H9 (cell line): ENCODE results near the gene NBEAL1. TPM values are rescaled to one million over a fixed set of nuclear protein-coding genes. Genes with fewer than 3 reads are reported as not detected.

ENCODE experiments used
- DNase-seq: peaks from one replicate; pipeline ENCODE4 v3.0.0-alpha.2; 2017
- H2AFZ ChIP-seq: one replicate; pipeline ENCODE4 v1.6.1; 2013; ENCODE audit warnings: mild to moderate bottlenecking, low read length, control low read depth, moderate library complexity
- H2AK5ac ChIP-seq: 2 replicates; pipeline ENCODE4 v1.6.1; 2013; ENCODE audit warnings: low read length, control low read depth, mixed read lengths; ENCODE audit not compliant: insufficient read length
- H2BK120ac ChIP-seq: one replicate; pipeline ENCODE4 v1.6.1; 2013; ENCODE audit warnings: low read depth, mild to moderate bottlenecking, low read length, control low read depth, inconsistent platforms; ENCODE audit not compliant: poor library complexity, severe bottlenecking
- H2BK12ac ChIP-seq: 2 replicates; pipeline ENCODE4 v1.6.1; 2013; ENCODE audit warnings: low read length, control low read depth, mixed read lengths, low read depth; ENCODE audit not compliant: insufficient read length
- H2BK15ac ChIP-seq: 2 replicates; pipeline ENCODE4 v1.6.1; 2013; ENCODE audit warnings: low read depth, low read length, control low read depth
- H2BK20ac ChIP-seq: one replicate; pipeline ENCODE4 v1.6.1; 2013; ENCODE audit warnings: low read depth, mild to moderate bottlenecking, low read length, control low read depth, inconsistent platforms; ENCODE audit not compliant: poor library complexity, severe bottlenecking
- H2BK5ac ChIP-seq: 2 replicates; pipeline ENCODE4 v1.6.1; 2013; ENCODE audit warnings: low read length, control low read depth, mixed read lengths; ENCODE audit not compliant: insufficient read length
- H3K14ac ChIP-seq: 2 replicates; pipeline ENCODE4 v1.6.1; 2013; ENCODE audit warnings: low read length, control low read depth; ENCODE audit not compliant: insufficient read depth
- H3K18ac ChIP-seq: 2 replicates; pipeline ENCODE4 v1.6.1; 2013; ENCODE audit warnings: low read depth, mild to moderate bottlenecking, mixed read lengths, low read length, control low read depth; ENCODE audit not compliant: insufficient read length
- H3K23ac ChIP-seq: 2 replicates; pipeline ENCODE4 v1.6.1; 2013; ENCODE audit warnings: low read length, control low read depth, mixed read lengths, low read depth; ENCODE audit not compliant: insufficient read length
- H3K23me2 ChIP-seq: 2 replicates; pipeline ENCODE4 v1.6.1; 2013; ENCODE audit warnings: low read depth, mild to moderate bottlenecking, mixed read lengths, low read length, control low read depth; ENCODE audit not compliant: insufficient read length, poor library complexity, severe bottlenecking
- H3K27ac ChIP-seq: 2 replicates; pipeline ENCODE4 v1.5.1; 2013; ENCODE audit warnings: low read length, control low read depth, mixed read lengths, low read depth; ENCODE audit not compliant: insufficient read length
- H3K27me3 ChIP-seq: 2 replicates; pipeline ENCODE4 v1.6.1; 2013; ENCODE audit warnings: low read length, control low read depth, inconsistent platforms; ENCODE audit not compliant: insufficient read depth
- H3K4ac ChIP-seq: 2 replicates; pipeline ENCODE4 v1.6.1; 2013; ENCODE audit warnings: low read depth, mild to moderate bottlenecking, control low read depth, inconsistent platforms, low read length, moderate library complexity
- H3K4me1 ChIP-seq: 2 replicates; pipeline ENCODE4 v1.6.1; 2013; ENCODE audit warnings: low read length, control low read depth, inconsistent platforms; ENCODE audit not compliant: insufficient read depth
- H3K4me2 ChIP-seq: 2 replicates; pipeline ENCODE4 v1.6.1; 2013; ENCODE audit warnings: low read length, control low read depth, mixed read lengths; ENCODE audit not compliant: insufficient read length, insufficient read depth
- H3K56ac ChIP-seq: 2 replicates; pipeline ENCODE4 v1.6.1; 2013; ENCODE audit warnings: low read depth, mild to moderate bottlenecking, mixed read lengths, low read length, control low read depth; ENCODE audit not compliant: insufficient read length
- H3K79me1 ChIP-seq: 2 replicates; pipeline ENCODE4 v1.6.1; 2013; ENCODE audit warnings: low read depth, mild to moderate bottlenecking, moderate library complexity, low read length, control low read depth, inconsistent platforms; ENCODE audit not compliant: insufficient read depth, poor library complexity, severe bottlenecking
- H3K79me2 ChIP-seq: 2 replicates; pipeline ENCODE4 v1.6.1; 2013; ENCODE audit warnings: low read length, control low read depth, inconsistent platforms; ENCODE audit not compliant: insufficient read depth
- H3K9ac ChIP-seq: 2 replicates; pipeline ENCODE4 v1.6.1; 2013; ENCODE audit warnings: low read length, control low read depth, mixed read lengths; ENCODE audit not compliant: insufficient read length; ENCODE audit errors: extremely low read depth
- H3K9me3 ChIP-seq: one replicate; pipeline ENCODE4 v1.6.1; 2013; ENCODE audit warnings: low read depth, low read length, inconsistent platforms; ENCODE audit not compliant: control insufficient read depth
- H3T11ph ChIP-seq: one replicate; pipeline ENCODE4 v1.6.1; 2013; ENCODE audit warnings: mild to moderate bottlenecking, low read length, control low read depth, inconsistent platforms
- H4K20me1 ChIP-seq: one replicate; pipeline ENCODE4 v1.6.1; 2013; ENCODE audit not compliant: control insufficient read depth, insufficient read length, insufficient read depth
- H4K5ac ChIP-seq: 2 replicates; pipeline ENCODE4 v1.6.1; 2013; ENCODE audit warnings: low read depth, mild to moderate bottlenecking, mixed read lengths, low read length, control low read depth; ENCODE audit not compliant: insufficient read length
- H4K8ac ChIP-seq: replicated peaks from 2 replicates; pipeline ENCODE4 v1.6.1; 2013; ENCODE audit warnings: low read length, control low read depth, mixed read lengths, low read depth; ENCODE audit not compliant: insufficient read length
- H4K91ac ChIP-seq: 2 replicates; pipeline ENCODE4 v1.6.1; 2013; ENCODE audit warnings: low read depth, mild to moderate bottlenecking, moderate library complexity, mixed read lengths, low read length, control low read depth; ENCODE audit not compliant: insufficient read length
- H3K27ac Mint-ChIP-seq, 3 experiments: 2 replicates in 2 of 3; 3 replicates in 1 of 3; pipeline ENCODE4 v1.8.0; 2020 to 2021; ENCODE audit warnings: mixed read lengths in 3 of 3, mild to moderate bottlenecking in 1 of 3, moderate library complexity in 1 of 3
- H3K27me3 Mint-ChIP-seq: 2 replicates; pipeline ENCODE4 v1.8.0; 2021; ENCODE audit warnings: low read depth, mild to moderate bottlenecking, moderate library complexity, mixed read lengths
- H3K36me3 Mint-ChIP-seq, 3 experiments: 2 replicates in 2 of 3; 3 replicates in 1 of 3; pipeline ENCODE4 v1.8.0; 2020 to 2021; ENCODE audit warnings: low read depth in 3 of 3, mixed read lengths in 3 of 3; ENCODE audit not compliant: insufficient read depth in 1 of 3
- H3K4me1 Mint-ChIP-seq, 2 experiments: 2 replicates each; pipeline ENCODE4 v1.8.0; 2020; ENCODE audit warnings: mixed read lengths in 2 of 2
- H3K4me3 Mint-ChIP-seq, 2 experiments: 2 replicates in 1 of 2; 3 replicates in 1 of 2; pipeline ENCODE4 v1.8.0; 2020 to 2021; ENCODE audit warnings: mild to moderate bottlenecking in 2 of 2, mixed read lengths in 2 of 2, moderate library complexity in 1 of 2
- H3K9me3 Mint-ChIP-seq, 2 experiments: 2 replicates in 1 of 2; 3 replicates in 1 of 2; pipeline ENCODE4 v1.8.0; 2020; ENCODE audit warnings: mild to moderate bottlenecking in 2 of 2, mixed read lengths in 2 of 2, moderate library complexity in 1 of 2
- total RNA-seq: library from RNA; stranded (reverse); gene quantifications from 2 replicates; pipeline ENCODE4 v1.2.1, GENCODE V29; 2021
- TF ChIP-seq, protein P1 (sequence below): fragments of 200-600 bp; sonication (generic); conservative IDR thresholded peaks from 3 replicates; pipeline ENCODE4 v1.8.0; 2021; ENCODE audit warnings: antibody characterized with exemption, mild to moderate bottlenecking

Gene NBEAL1
- total RNA-seq, 1 experiment from 2014 or later: 10.1 TPM

DNA sequence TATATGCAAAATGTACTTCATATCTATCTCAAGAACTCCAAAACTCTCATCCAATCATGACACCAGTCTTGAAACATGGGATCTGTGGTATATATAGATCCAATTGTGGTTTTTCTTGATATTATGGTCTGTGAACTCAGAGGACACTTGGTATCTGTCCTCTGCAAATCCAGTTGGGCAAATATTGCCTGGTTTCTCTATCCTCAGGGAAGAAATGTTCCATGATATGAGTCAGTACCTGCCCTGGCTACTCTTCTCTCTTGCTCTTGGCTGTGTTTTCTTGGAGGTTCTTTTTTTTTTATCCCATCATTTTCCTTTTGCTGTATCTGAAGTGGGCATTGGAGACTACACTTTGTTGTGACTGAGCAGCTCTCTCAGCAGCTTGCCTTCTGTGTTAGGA is 10.9 kb downstream of the NBEAL1 start:
- Histone ChIP-seq H3K23me2 (no peaks in the 10 kb centered on the region), H3K9me3 (no peaks in the 10 kb centered on the region), H2AK5ac (no peak overlapping the region), H4K5ac (no peak overlapping the region), H3K79me1 (no peaks in the 10 kb centered on the region), H3T11ph (no peak overlapping the region), H4K8ac (no peak overlapping the region), H3K4ac (no peak overlapping the region), H3K23ac (no peak overlapping the region), H3K9ac (no peak overlapping the region), H2BK5ac (no peak overlapping the region), H3K4me1 (no peaks in the 10 kb centered on the region), H3K56ac (no peak overlapping the region), H4K91ac (no peak overlapping the region), H3K14ac (no peak overlapping the region), H3K4me2 (no peak overlapping the region), H3K79me2 (no peaks in the 10 kb centered on the region), H2BK120ac (no peak overlapping the region), H2AFZ (no peak overlapping the region), H3K18ac (no peak overlapping the region), H3K27ac (no peak overlapping the region), H2BK12ac (no peak overlapping the region), H3K27me3 (no peaks in the 10 kb centered on the region), H2BK20ac (no peak overlapping the region), H4K20me1 (no peaks in the 10 kb centered on the region), H2BK15ac (no peak overlapping the region)
- no peak overlapping the region for H3K4me3 Mint-ChIP-seq
- no peaks in the 10 kb centered on the region for H3K9me3 Mint-ChIP-seq
- peaks cover 0 to 3% of the 10 kb centered on the region in 2 experiments; a peak in 3 of 4 replicates for H3K4me1 Mint-ChIP-seq
- H3K36me3 Mint-ChIP-seq: no peaks in the 10 kb centered on the region
- peak overlapping the region in 1 of 3 experiments; percentile 10; a peak in 1 of 7 replicates for H3K27ac Mint-ChIP-seq
- no peak for DNase-seq
- H3K27me3 Mint-ChIP-seq: no peaks in the 10 kb centered on the region
- TF ChIP-seq, protein P1, sequence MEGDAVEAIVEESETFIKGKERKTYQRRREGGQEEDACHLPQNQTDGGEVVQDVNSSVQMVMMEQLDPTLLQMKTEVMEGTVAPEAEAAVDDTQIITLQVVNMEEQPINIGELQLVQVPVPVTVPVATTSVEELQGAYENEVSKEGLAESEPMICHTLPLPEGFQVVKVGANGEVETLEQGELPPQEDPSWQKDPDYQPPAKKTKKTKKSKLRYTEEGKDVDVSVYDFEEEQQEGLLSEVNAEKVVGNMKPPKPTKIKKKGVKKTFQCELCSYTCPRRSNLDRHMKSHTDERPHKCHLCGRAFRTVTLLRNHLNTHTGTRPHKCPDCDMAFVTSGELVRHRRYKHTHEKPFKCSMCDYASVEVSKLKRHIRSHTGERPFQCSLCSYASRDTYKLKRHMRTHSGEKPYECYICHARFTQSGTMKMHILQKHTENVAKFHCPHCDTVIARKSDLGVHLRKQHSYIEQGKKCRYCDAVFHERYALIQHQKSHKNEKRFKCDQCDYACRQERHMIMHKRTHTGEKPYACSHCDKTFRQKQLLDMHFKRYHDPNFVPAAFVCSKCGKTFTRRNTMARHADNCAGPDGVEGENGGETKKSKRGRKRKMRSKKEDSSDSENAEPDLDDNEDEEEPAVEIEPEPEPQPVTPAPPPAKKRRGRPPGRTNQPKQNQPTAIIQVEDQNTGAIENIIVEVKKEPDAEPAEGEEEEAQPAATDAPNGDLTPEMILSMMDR: no peak
